Kidney epithelial cell (primary cell): ENCODE data around the gene ERC2. TPM values are rescaled to one million over a fixed set of nuclear protein-coding genes. Genes with fewer than 3 reads are reported as not detected.

ENCODE experiments used
- DNase-seq: peaks from one replicate; pipeline ENCODE4 v3.0.0-alpha.2; 2010; ENCODE audit warnings: low read depth
- H3K27me3 ChIP-seq: 2 replicates; pipeline ENCODE4 v1.6.0; 2011; ENCODE audit warnings: low read length; ENCODE audit not compliant: control insufficient read depth, insufficient read depth
- H3K36me3 ChIP-seq: 2 replicates; pipeline ENCODE4 v1.5.1; 2011; ENCODE audit warnings: low read length; ENCODE audit not compliant: control insufficient read depth, insufficient read depth
- H3K4me3 ChIP-seq: 2 replicates; pipeline ENCODE4 v1.5.1; 2011; ENCODE audit warnings: low read depth, mild to moderate bottlenecking, control low read depth, low read length
- CTCF ChIP-seq: IDR thresholded peaks from 2 replicates; pipeline ENCODE4 v1.5.1; 2011; ENCODE audit warnings: mild to moderate bottlenecking, moderate library complexity, low read length, control low read depth, inconsistent platforms; ENCODE audit not compliant: insufficient read depth, poor library complexity, severe bottlenecking
- total RNA-seq: library from RNA; depleted of rRNA; stranded (reverse); fragments of >200 nt; gene quantifications from 2 replicates; pipeline ENCODE4 v1.2.3, GENCODE V29; 2015

ERC2 gene
- total RNA-seq, 1 donor from 2014 or later = 17.0 TPM

GRCh38 chr3:55651011-55651410 is 817.3 kb downstream of the ERC2 start:
- DNase-seq = no peak
- TF ChIP-seq CTCF = no peak
- Histone ChIP-seq H3K4me3 (no peak overlapping the region), H3K36me3 (no peaks in the 10 kb centered on the region), H3K27me3 (no peaks in the 10 kb centered on the region)

- H3K4me3 ChIP-seq = no peak overlapping the region
- no peaks in the 10 kb centered on the region for H3K36me3 ChIP-seq
- H3K27me3 ChIP-seq = no peaks in the 10 kb centered on the region
- TF ChIP-seq CTCF = no peak
- no peak for DNase-seq
Measured at GRCh38 chr3:55650011-55650410, 818.3 kb downstream of the ERC2 start.

GRCh38 chr3:55649554-55649953 is 818.7 kb downstream of the ERC2 start:
- H3K27me3 ChIP-seq = no peaks in the 10 kb centered on the region
- no peaks in the 10 kb centered on the region for H3K36me3 ChIP-seq
- no peak for TF ChIP-seq CTCF
- no peak for DNase-seq
- H3K4me3 ChIP-seq = no peak overlapping the region

GRCh38 chr3:55648591-55649318 is 819.5 kb downstream of the ERC2 start:
- H3K4me3 ChIP-seq = no peak overlapping the region
- no peaks in the 10 kb centered on the region for H3K36me3 ChIP-seq
- TF ChIP-seq CTCF = no peak
- DNase-seq = no peak
- H3K27me3 ChIP-seq = no peaks in the 10 kb centered on the region

GRCh38 chr3:55647670-55648069 is 820.6 kb downstream of the ERC2 start:
- no peak for DNase-seq
- no peaks in the 10 kb centered on the region for H3K36me3 ChIP-seq
- TF ChIP-seq CTCF = no peak
- no peak overlapping the region for H3K4me3 ChIP-seq
- no peaks in the 10 kb centered on the region for H3K27me3 ChIP-seq

GRCh38 chr3:55647063-55647462 is 821.2 kb downstream of the ERC2 start:
- TF ChIP-seq CTCF = no peak
- H3K36me3 ChIP-seq = no peaks in the 10 kb centered on the region
- H3K4me3 ChIP-seq = no peak overlapping the region
- no peak for DNase-seq
- no peaks in the 10 kb centered on the region for H3K27me3 ChIP-seq
